Measurements from ENCODE around the gene OR2A25. TPM values are rescaled to one million over a fixed set of nuclear protein-coding genes. Genes with fewer than 3 reads are reported as not detected.

Gene OR2A25
- total and polyA plus RNA-seq, 9 donors, result not detected

GRCh38 chr7:144036302-144036885 is 33.2 kb upstream of the OR2A25 start:
- no peaks in the 10 kb centered on the region for H3K9me3 ChIP-seq
- H3K36me3 ChIP-seq, result no peaks in the 10 kb centered on the region
- intact Hi-C loops (cut with DNase I), result no loop called here
- whole genome bisulfite sequencing, 3 donors, result 38 to 60% (median 54%) methylated on average over 1 of the region's 1 CpG
- no peak for TF ChIP-seq EP300 (IDR thresholded peaks at IDR 0.05)
- TF ChIP-seq POLR2A (IDR thresholded peaks at IDR 0.05), result no peak
- TF ChIP-seq, protein P1, sequence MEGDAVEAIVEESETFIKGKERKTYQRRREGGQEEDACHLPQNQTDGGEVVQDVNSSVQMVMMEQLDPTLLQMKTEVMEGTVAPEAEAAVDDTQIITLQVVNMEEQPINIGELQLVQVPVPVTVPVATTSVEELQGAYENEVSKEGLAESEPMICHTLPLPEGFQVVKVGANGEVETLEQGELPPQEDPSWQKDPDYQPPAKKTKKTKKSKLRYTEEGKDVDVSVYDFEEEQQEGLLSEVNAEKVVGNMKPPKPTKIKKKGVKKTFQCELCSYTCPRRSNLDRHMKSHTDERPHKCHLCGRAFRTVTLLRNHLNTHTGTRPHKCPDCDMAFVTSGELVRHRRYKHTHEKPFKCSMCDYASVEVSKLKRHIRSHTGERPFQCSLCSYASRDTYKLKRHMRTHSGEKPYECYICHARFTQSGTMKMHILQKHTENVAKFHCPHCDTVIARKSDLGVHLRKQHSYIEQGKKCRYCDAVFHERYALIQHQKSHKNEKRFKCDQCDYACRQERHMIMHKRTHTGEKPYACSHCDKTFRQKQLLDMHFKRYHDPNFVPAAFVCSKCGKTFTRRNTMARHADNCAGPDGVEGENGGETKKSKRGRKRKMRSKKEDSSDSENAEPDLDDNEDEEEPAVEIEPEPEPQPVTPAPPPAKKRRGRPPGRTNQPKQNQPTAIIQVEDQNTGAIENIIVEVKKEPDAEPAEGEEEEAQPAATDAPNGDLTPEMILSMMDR (IDR thresholded peaks at IDR 0.05), result no peak
- no peak overlapping the region for H3K27ac ChIP-seq
- H3K27me3 ChIP-seq, result no peaks in the 10 kb centered on the region
- no peak for DNase-seq
- no peak overlapping the region for H3K4me3 ChIP-seq
- no peaks in the 10 kb centered on the region for H3K4me1 ChIP-seq (ENCODE audit: insufficient read depth)

GRCh38 chr7:144037414-144038035 is 32.1 kb upstream of the OR2A25 start:
- no peaks in the 10 kb centered on the region for H3K9me3 ChIP-seq
- H3K4me3 ChIP-seq, result no peak overlapping the region
- no peaks in the 10 kb centered on the region for H3K27me3 ChIP-seq
- DNase-seq, result no peak
- intact Hi-C loops (cut with DNase I), result no loop called here
- H3K27ac ChIP-seq, result no peak overlapping the region
- TF ChIP-seq POLR2A (IDR thresholded peaks at IDR 0.05) (no peak), EP300 (IDR thresholded peaks at IDR 0.05) (no peak)
- TF ChIP-seq, protein P1 (IDR thresholded peaks at IDR 0.05), result no peak
- no peaks in the 10 kb centered on the region for H3K36me3 ChIP-seq
- H3K4me1 ChIP-seq (ENCODE audit: insufficient read depth), result no peaks in the 10 kb centered on the region
- 37 to 57% (median 57%) methylated on average over 1 of the region's 1 CpG for WGBS, 3 donors

DNA sequence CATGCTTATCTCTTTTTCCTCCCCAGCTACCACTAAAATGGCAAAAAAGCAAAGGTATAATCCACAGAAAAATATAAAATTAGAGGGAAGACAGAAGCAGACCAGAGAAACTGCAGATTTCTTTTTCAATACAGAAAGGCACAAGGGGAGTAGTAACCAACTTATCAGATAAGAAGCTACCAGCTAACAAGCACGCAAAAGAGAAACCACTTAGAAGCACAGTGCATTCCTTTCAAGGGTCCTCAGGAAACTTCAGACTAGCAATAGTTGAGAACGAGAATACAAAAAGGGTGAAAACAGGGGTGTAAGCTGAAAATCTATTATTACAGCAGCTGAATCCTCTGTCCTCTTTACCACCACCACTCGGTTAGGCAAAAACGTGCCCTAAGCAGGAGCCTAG is 30.7 kb upstream of the OR2A25 start:
- H3K4me1 ChIP-seq (ENCODE audit: insufficient read depth), result no peaks in the 10 kb centered on the region
- TF ChIP-seq, protein P1 (IDR thresholded peaks at IDR 0.05), result no peak
- TF ChIP-seq EP300 (IDR thresholded peaks at IDR 0.05) (no peak), POLR2A (IDR thresholded peaks at IDR 0.05) (no peak)
- no peaks in the 10 kb centered on the region for H3K27me3 ChIP-seq
- WGBS, 3 donors, result 50 to 57% (median 56%) methylated on average over 4 of the region's 4 CpGs
- intact Hi-C loops (cut with DNase I), result no loop called here
- H3K9me3 ChIP-seq, result no peaks in the 10 kb centered on the region
- H3K36me3 ChIP-seq, result no peaks in the 10 kb centered on the region
- DNase-seq, result no peak
- H3K27ac ChIP-seq, result no peak overlapping the region
- no peak overlapping the region for H3K4me3 ChIP-seq

DNA sequence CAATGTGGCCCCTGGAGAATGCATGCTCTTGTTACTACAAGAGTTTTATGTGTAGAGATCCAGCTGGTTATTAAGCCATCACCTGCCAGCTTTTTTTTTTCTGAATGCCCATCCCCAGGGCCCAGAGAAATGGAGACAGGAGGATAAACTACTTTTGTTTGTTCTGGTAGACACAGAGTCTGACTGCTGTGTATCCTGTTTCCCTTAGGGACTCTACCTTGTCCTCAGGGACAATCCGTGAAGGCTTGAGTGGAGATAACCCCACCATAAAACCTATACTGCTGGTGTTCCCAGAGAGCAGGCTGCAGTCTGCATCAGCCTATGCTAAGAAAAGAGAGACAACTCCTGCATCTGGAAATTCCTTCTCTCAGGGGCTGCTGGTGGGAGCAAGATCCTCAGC is 21.0 kb upstream of the OR2A25 start, which contains the start of gene OR2A5:
Gene OR2A5 (plus strand): TSS at position 301 of the 400 bp plus-strand sequence. CDS start 1,454 bp downstream, outside the sequence.
- Histone ChIP-seq H3K4me3 (no peak within 1 kb of the TSS), H3K9me3 (no peaks in the 10 kb centered on the region), H3K27me3 (no peaks in the 10 kb centered on the region), H3K4me1 (ENCODE audit: insufficient read depth) (no peaks in the 10 kb centered on the region), H3K36me3 (no peaks in the 10 kb centered on the region), H3K27ac (no peak within 1 kb of the TSS)
- WGBS, 3 donors, result 32 to 39% (median 36%) methylated on average over 1 of the region's 1 CpG
- intact Hi-C loops (cut with DNase I), result no loop called here
- TF ChIP-seq, protein P1 (IDR thresholded peaks at IDR 0.05), result no peak
- TF ChIP-seq EP300 (IDR thresholded peaks at IDR 0.05), result no peak
- TF ChIP-seq POLR2A (IDR thresholded peaks at IDR 0.05), result no peak
- DNase-seq, result no peak
